Measurements from ENCODE around the gene SLC16A5. TPM values are rescaled to one million over a fixed set of nuclear protein-coding genes. Genes with fewer than 3 reads are reported as not detected.
"Not testable (repeated sequence)": the region's sequence is repeated elsewhere in the genome, so short reads cannot be mapped to it uniquely, and the experiment has no call there.

The SLC16A5 gene
- total RNA-seq, 1 donor from 2014 or later, result 0.88 TPM

- no peak for DNase-seq (ENCODE audit: low read depth)
Observed at GRCh38 chr17:75064040-75064439, 23.7 kb upstream of the SLC16A5 start.

DNA sequence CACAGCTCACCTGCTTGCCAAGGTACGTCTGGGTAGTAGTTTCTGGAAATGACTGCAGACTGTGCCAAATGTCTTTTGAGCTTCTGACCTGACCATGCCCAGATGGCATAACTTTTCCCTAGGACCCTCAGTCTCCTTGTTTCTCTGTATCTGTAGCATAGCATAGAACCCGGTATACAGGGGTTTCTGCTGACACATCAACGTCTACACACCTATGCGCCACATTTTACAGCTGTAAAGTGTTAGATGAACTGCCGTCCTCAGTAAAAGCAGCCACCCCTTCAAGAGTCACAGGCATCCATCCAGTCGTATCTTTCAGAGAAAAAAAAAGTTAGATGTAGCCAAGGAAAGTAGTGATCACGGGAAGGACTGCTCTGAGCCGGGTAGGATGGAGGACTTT, 23.3 kb upstream of the SLC16A5 start:
- no peak for DNase-seq (ENCODE audit: low read depth)

DNA sequence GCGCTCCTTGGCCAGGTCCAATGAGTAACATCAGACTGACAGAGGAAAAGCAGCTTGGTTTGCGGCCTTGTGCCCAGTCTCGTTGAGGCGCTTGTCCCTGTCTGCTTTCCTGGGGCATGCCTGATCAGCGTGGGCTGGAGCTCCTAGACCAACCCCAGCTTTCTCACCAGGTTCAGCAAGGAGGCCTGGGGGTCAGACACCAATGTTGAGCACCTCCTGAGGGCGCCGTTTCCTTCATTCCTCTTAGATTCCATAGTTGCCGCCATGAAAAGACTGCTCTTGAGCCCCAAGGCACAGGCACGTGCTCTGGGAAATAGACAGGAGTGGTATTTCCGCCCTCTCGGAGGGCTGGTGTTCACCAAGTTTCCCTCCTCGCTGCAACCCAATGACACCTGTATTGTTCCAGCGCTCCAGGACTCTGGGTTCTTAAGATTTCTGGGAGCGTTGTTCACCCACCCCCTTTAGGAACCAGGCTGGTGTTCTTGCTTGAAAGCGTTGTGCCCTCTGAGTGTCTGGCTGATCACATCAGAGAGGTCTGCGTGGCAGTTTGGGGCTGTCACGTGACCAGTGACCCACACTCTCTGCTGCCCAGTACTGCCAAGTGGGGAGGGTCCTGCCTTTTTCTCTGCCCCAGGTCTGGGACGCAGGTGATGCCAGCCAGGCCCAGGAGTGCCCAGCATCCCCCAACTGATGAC, 22.7 kb upstream of the SLC16A5 start:
- DNase-seq (ENCODE audit: low read depth), result no peak

- DNase-seq (ENCODE audit: low read depth), result no peak
Observed at GRCh38 chr17:75065562-75066151, 22.1 kb upstream of the SLC16A5 start.

- peak; percentile 98 for DNase-seq (ENCODE audit: low read depth)
Observed at GRCh38 chr17:75067856-75068255, 19.9 kb upstream of the SLC16A5 start.

DNA sequence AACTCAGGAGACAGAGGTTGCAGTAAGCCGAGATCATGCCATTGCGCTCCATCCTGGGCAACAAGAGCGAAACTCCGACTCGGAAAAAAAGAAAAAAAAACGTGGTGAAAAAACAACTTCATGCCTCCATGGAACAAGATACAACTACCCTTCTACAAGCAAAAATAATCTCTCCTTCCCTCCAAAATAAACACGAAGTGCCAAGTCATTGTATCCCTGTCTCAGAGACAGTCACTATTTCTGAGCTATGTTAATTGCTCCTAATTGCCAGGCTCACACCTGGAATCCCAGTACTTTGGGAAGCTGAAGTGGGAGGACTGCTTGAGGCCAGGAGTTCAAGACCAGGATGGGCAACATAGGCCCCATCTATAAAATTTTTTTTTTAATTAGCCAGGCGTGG, 19.0 kb upstream of the SLC16A5 start:
- DNase-seq (ENCODE audit: low read depth), result no peak

- peak; percentile 62 for DNase-seq (ENCODE audit: low read depth)
Observed at GRCh38 chr17:75069783-75070182, 18.0 kb upstream of the SLC16A5 start.

DNA sequence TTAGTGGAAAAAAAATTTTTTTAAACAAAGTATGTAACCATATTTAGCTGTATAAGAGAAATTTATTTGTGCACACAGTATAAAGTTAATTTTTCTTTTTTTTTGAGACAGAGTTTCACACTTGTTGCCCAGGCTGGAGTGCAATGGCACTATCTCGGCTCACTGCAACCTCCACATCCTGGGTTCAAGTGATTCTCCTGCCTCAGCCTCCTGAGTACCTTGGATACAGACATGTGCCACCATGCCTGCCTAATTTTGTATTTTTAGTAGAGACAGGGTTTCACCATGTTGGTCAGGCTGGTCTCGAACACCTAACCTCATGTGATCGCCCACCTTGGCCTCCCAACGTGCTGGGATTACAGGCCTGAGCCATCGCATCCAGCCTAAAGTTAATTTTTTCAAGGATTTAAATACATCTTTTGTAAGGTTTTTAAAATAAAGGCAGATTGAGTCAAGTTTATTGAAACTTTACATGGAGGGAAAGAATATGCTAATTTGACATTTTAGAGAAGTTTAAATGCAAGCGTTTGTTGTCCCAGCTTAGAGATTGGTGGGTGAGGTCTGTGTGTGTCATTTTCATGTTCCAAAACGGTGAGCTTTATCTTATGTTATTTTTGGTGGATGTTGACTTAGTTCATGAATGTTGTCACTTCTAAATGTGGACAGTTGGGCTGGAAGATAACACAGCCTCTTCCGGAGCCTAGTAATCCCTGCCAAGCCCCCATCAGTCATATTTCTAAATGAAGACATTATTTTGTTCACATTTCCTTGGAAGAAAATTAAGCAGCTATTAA, 16.1 kb upstream of the SLC16A5 start:
- DNase-seq (ENCODE audit: low read depth), result peak; percentile 72

GRCh38 chr17:75072909-75073308, 14.8 kb upstream of the SLC16A5 start:
- DNase-seq (ENCODE audit: low read depth), result not testable (repeated sequence)

DNA sequence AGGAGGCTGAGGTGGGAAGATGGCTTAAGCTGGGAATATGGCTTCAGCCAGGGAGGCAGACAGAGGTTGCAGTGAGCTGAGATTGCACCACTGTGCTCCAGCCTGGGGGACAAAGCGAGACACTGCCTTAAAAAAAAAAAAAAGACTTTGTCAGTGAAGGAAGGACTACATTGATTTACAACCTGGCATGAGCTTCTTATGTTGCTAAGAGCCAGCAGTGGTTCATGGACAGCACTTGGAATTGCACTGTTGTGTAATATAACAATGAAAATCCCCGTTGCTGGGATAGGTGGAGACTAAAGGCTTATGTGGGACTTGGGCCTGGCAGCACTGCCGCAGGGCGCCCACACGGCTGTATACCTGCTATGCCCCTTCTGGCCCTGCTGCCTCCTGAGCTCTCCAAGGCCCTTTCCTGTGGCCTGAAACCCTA, 14.1 kb upstream of the SLC16A5 start:
- no peak for DNase-seq (ENCODE audit: low read depth)

- no peak for DNase-seq (ENCODE audit: low read depth)
Observed at GRCh38 chr17:75074532-75074931, 13.2 kb upstream of the SLC16A5 start.

DNA sequence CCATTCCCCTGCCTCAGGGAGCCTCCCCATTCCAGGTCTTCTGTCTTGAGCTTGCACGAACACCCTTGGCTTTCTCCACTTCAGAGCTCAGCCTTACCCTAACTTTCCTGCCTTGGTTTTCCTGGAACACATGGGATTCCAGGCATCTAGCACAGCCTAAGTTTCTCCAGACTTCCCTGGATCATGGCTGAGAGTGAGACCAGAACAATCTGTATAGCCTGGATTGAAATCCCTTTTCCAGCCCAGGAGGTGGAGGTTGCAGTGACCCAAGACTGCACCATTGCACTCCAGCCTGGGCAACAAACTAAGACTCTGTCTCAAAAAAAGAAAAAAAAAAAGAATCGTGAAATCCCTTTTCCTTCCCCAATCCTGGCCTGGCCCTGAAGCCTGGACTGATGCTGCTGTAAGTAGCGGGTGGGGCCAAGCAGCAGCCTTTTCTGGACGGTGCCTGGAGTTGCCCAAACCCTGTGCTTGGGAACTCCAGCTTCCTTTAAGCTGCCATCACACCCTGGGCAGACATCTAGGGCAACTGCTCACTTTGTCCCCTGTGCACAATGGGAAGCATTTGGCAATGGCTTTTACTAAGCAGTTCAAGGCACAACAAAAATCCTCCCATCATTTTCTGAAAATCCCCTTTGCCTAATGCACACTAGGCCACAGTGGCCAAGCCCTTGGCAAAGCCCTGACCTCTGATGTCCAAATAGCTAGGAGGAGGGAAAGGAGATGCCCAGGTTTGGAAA, 12.0 kb upstream of the SLC16A5 start:
- no peak for DNase-seq (ENCODE audit: low read depth)

DNA sequence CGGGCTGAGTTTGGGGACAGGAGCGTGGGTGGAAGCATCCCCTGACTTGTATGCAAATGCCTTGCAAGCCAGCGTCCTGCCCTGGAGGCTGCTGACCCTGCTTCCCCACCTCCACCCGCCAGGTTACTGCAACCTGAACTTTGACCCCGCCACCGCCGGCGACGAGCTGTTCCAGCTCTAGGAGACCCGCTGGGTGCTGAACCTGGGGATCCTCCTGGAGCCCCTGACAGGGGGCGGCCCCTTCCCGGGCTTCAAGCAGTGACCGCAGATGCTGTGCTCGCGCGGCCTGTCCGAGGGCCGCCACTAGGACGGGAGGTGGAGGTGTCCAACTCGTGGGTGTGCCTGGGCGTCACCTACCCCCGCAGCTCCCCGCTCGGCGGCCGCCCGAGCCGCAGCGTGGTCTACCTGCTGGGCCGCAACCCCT, 10.7 kb upstream of the SLC16A5 start:
- no peak for DNase-seq (ENCODE audit: low read depth)

GRCh38 chr17:75077496-75078283, 10.1 kb upstream of the SLC16A5 start:
- no peak for DNase-seq (ENCODE audit: low read depth)

DNA sequence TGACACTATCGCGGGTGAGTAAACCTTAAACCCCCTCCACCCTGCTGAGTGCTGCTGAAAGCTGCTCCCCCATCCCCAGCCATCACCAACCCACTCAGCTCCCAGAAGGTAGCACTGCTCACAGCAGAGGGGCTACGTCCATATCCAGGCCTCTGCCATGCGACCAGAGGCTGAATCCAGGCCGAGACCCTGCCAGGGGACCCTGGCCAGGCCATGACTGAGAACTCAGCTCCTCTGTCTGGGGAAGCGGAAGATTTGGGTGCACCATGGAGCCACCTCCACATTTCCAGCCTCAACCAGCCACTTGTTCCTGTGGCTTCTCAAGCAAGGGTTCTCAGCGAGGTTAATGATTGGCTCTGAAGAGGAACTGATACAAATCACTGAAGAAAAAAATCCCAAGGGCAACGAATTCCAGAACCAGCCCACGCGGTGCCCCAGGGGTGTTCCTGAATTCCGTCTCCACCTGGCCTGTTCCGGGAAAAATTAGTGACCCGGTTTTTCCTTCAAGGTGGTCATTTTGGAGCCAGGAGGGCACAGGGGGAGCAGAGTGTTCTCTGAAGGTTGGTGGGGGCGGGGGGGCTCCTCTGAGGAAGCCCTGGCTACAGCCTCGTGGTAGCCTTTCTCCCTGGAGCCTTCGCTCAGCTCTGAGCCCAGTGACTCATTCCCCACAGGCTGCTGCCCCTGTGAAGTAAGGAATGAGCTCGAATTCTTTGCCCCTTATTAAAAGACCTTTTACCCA, 9.3 kb upstream of the SLC16A5 start:
- DNase-seq (ENCODE audit: low read depth), result peak; percentile 67

DNA sequence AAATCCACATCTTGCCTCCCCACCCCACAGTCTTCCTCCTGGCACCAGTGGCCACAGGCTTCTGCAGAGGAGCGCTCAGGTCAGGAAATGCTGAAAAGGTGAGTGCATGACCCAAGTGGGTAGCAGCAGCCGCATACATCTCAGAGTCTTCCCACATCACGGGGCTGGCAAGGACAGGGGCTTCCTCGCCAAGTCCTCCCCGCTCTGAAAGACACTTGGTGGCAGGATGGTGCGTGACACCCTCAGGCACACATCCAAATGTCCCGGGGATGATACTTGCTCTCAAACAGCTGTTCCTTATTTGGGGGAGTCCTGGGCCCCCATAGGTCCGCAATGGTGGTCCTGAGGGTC, 8.8 kb upstream of the SLC16A5 start:
- DNase-seq (ENCODE audit: low read depth), result peak; percentile 60

- DNase-seq (ENCODE audit: low read depth), result no peak
Observed at GRCh38 chr17:75081611-75082540, 5.9 kb upstream of the SLC16A5 start.

GRCh38 chr17:75082683-75083082, 5.1 kb upstream of the SLC16A5 start:
- no peak for DNase-seq (ENCODE audit: low read depth)

DNA sequence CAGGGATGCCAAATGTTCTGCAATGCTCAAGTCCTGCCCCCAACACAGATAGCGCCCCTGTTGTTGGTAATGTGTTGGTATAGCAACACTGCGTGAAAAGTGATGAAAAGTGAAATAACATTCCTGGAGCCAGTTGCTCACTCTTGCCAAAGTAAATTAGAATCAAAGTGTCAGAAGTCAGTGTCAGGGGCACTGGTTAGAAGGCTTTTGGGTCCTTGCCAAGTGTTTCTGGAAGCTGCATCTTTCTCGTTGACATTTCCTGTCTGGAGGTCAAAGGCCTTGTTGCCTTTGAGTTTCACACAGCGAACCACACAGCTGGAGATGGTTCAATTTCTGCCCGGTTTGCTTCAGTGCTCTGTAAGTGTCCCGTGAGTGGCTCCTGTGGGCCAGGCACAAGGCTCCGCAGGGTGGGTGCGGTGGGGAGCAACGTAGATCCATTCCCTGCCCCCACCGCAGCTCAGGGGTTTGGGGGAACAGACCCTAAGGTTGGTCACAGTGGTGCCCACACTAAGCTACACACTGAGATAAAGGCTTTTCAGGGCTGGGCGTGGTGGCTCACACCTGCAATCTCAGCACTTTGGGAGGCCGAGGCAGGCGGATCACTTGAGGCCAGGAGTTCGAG, 3.6 kb upstream of the SLC16A5 start:
- DNase-seq (ENCODE audit: low read depth), result no peak
